K562 (cell line): ENCODE results near the gene FEZF1. TPM values are rescaled to one million over a fixed set of nuclear protein-coding genes. Genes with fewer than 3 reads are reported as not detected.

Experiments
- ATF1 ChIP-seq, 2 experiments: fragments of 450-650 bp in 1 of 2; IDR thresholded peaks; 2 replicates each; pipeline ENCODE4 v1.6.1; 2016; ENCODE audit warnings: missing compliant biosample characterization in 1 of 2, missing genetic modification characterization in 1 of 2
- CREM ChIP-seq: IDR thresholded peaks from 2 replicates; pipeline ENCODE4 v1.6.1; 2014; ENCODE audit warnings: antibody characterized with exemption, low read depth
- DACH1 ChIP-seq: fragments of 450-650 bp; IDR thresholded peaks from 2 replicates; pipeline ENCODE4 v1.6.1; 2018; ENCODE audit not compliant: partially characterized antibody
- ID3 ChIP-seq, 2 experiments: fragments of 250-450 bp in 1 of 2; fragments of 450-650 bp in 1 of 2; sonication (Bioruptor Pico) in 1 of 2; IDR thresholded peaks; 2 replicates each; pipeline versions ENCODE4 v1.6.1 to v1.8.0; 2016 to 2021; ENCODE audit warnings: mild to moderate bottlenecking in 2 of 2, moderate library complexity in 2 of 2, missing compliant biosample characterization in 1 of 2, missing genetic modification characterization in 1 of 2
- L3MBTL2 ChIP-seq: fragments of 450-650 bp; IDR thresholded peaks from 2 replicates; pipeline ENCODE4 v1.6.1; 2016; ENCODE audit warnings: mild to moderate bottlenecking, moderate library complexity
- PRDM10 ChIP-seq: fragments of 450-650 bp; IDR thresholded peaks from 2 replicates; pipeline ENCODE4 v1.6.1; 2018; ENCODE audit not compliant: partially characterized antibody
- SRSF7 ChIP-seq: fragments of 200-400 bp; formaldehyde crosslinking; optimal IDR thresholded peaks from 2 replicates; pipeline ENCODE3; 2017; ENCODE audit warnings: mild to moderate bottlenecking, low read depth, low read length
- U2AF2 ChIP-seq: fragments of 200-400 bp; formaldehyde crosslinking; optimal IDR thresholded peaks from 2 replicates; pipeline ENCODE3; 2017; ENCODE audit warnings: low read depth, mild to moderate bottlenecking, low read length
- ZNF778 ChIP-seq: fragments of 450-650 bp; formaldehyde crosslinking; IDR thresholded peaks from 2 replicates; pipeline ENCODE4 v1.4.0; 2020; ENCODE audit warnings: mild to moderate bottlenecking, moderate library complexity
- ZSCAN29 ChIP-seq: fragments of 450-650 bp; IDR thresholded peaks from 2 replicates; pipeline ENCODE4 v1.6.1; 2017
- polyA plus RNA-seq, 8 experiments: library from polyadenylated mRNA; depleted of rRNA in 4 of 8; stranded (reverse) in 5 of 8; unstranded in 3 of 8; fragments of >200 nt; fragmentation: Nextera tagmentation in 2 of 8; fragmentation: Illumina TruSeq in 1 of 8; extraction: Ambion mirVana in 2 of 8; extraction: Trizol in 1 of 8; gene quantifications; 2 replicates each; pipeline versions ENCODE4 v1.2.1 to v1.2.3, GENCODE V29; 2011 to 2014; ENCODE audit warnings: inconsistent platforms in 1 of 8, missing spikeins in 1 of 8
- total RNA-seq, 7 experiments: library from RNA; depleted of rRNA in 6 of 7; stranded (reverse); fragments of >200 nt in 6 of 7; fragmentation: Illumina TruSeq in 2 of 7; extraction: Trizol in 2 of 7; gene quantifications; 2 replicates each; pipeline versions ENCODE4 v1.2.1 to v1.2.3, GENCODE V29; 2011 to 2021; ENCODE audit warnings: low replicate concordance in 1 of 7

FEZF1 gene
- total and polyA plus RNA-seq, 9 of the 15 experiments (the other 6 are each of a cell fraction or from before 2014, with no cell fraction given), result not detected

- TF ChIP-seq ATF1 (CRISPR knock-in tag; IDR thresholded peaks at IDR 0.05) (no peak), ATF1 (tag; IDR thresholded peaks at IDR 0.05) (no peak), ID3 (CRISPR knock-in tag; IDR thresholded peaks at IDR 0.05) (no peak), ID3 (tag; IDR thresholded peaks at IDR 0.05) (no peak), PRDM10 (no peak), ZSCAN29 (no peak), U2AF2 (no peak), DACH1 (no peak), SRSF7 (no peak), L3MBTL2 (no peak), ZNF778 (CRISPR knock-in tag) (no peak), CREM (no peak)
Measured at GRCh38 chr7:122327969-122328368, 23.4 kb upstream of the FEZF1 start (continued).
